HepG2 (cell line): ENCODE results near the gene SESN2.

ENCODE experiments used
- CTCF ChIP-seq: sonication (generic); formaldehyde crosslinking; IDR thresholded peaks from 2 replicates; pipeline ENCODE4 v1.5.0; 2020; ENCODE audit warnings: mild to moderate bottlenecking, missing genetic modification reagents, moderate library complexity
- FOSL1 ChIP-seq: sonication (generic); formaldehyde crosslinking; IDR thresholded peaks from 2 replicates; pipeline ENCODE4 v1.9.0; 2021; ENCODE audit warnings: missing genetic modification reagents, borderline replicate concordance
- FOXM1 ChIP-seq: sonication (generic); formaldehyde crosslinking; IDR thresholded peaks from 2 replicates; pipeline ENCODE4 v1.5.0; 2020; ENCODE audit warnings: missing genetic modification reagents
- KMT2A ChIP-seq: sonication (generic); formaldehyde crosslinking; IDR thresholded peaks from 2 replicates; pipeline ENCODE4 v1.4.0; 2020; ENCODE audit warnings: missing genetic modification reagents
- NFIC ChIP-seq: IDR thresholded peaks from 2 replicates; pipeline ENCODE4 v1.6.1; 2012; ENCODE audit warnings: mild to moderate bottlenecking, low read length, inconsistent platforms
- REST ChIP-seq, 2 experiments: IDR thresholded peaks; 2 replicates each; pipeline ENCODE4 v1.6.1; 2011 to 2012; ENCODE audit warnings: low read length in 2 of 2, borderline replicate concordance in 1 of 2, low read depth in 1 of 2, mild to moderate bottlenecking in 1 of 2, moderate library complexity in 1 of 2
- SRF ChIP-seq: IDR thresholded peaks from 2 replicates; pipeline ENCODE4 v1.6.1; 2011; ENCODE audit warnings: mild to moderate bottlenecking, low read depth, low read length, moderate library complexity
- YY1 ChIP-seq: IDR thresholded peaks from 2 replicates; pipeline ENCODE4 v1.6.1; 2011; ENCODE audit warnings: low read length, low read depth, moderate library complexity, mild to moderate bottlenecking; ENCODE audit not compliant: insufficient read depth, insufficient replicate concordance
- ZBTB1 ChIP-seq: sonication (generic); formaldehyde crosslinking; IDR thresholded peaks from 2 replicates; pipeline ENCODE4 v1.4.0; 2020; ENCODE audit warnings: missing genetic modification reagents, borderline replicate concordance
- ZNF644 ChIP-seq: IDR thresholded peaks from 2 replicates; pipeline ENCODE4 v1.6.1; 2016; ENCODE audit warnings: low read depth
- TF ChIP-seq, protein P1 (sequence below), 2 experiments: fragments of 450-650 bp in 1 of 2; sonication (generic) in 1 of 2; formaldehyde crosslinking in 1 of 2; IDR thresholded peaks; 2 replicates each; pipeline versions ENCODE4 v1.6.1 to v1.8.0; 2016 to 2022; ENCODE audit warnings: antibody characterized with exemption in 1 of 2, mild to moderate bottlenecking in 1 of 2, missing genetic modification reagents in 1 of 2

- TF ChIP-seq REST (IDR thresholded peaks at IDR 0.05; ENCODE audit: borderline replicate concordance in 1 of 2, low read depth in 1 of 2, low read length in 2 of 2) (no peak), CTCF (CRISPR knock-in tag) (no peak), KMT2A (CRISPR knock-in tag) (no peak), ZBTB1 (CRISPR knock-in tag) (no peak), FOSL1 (CRISPR knock-in tag) (no peak), NFIC (no peak), SRF (no peak), YY1 (no peak), ZNF644 (CRISPR knock-in tag) (no peak), FOXM1 (CRISPR knock-in tag) (no peak)
- TF ChIP-seq, protein P1, sequence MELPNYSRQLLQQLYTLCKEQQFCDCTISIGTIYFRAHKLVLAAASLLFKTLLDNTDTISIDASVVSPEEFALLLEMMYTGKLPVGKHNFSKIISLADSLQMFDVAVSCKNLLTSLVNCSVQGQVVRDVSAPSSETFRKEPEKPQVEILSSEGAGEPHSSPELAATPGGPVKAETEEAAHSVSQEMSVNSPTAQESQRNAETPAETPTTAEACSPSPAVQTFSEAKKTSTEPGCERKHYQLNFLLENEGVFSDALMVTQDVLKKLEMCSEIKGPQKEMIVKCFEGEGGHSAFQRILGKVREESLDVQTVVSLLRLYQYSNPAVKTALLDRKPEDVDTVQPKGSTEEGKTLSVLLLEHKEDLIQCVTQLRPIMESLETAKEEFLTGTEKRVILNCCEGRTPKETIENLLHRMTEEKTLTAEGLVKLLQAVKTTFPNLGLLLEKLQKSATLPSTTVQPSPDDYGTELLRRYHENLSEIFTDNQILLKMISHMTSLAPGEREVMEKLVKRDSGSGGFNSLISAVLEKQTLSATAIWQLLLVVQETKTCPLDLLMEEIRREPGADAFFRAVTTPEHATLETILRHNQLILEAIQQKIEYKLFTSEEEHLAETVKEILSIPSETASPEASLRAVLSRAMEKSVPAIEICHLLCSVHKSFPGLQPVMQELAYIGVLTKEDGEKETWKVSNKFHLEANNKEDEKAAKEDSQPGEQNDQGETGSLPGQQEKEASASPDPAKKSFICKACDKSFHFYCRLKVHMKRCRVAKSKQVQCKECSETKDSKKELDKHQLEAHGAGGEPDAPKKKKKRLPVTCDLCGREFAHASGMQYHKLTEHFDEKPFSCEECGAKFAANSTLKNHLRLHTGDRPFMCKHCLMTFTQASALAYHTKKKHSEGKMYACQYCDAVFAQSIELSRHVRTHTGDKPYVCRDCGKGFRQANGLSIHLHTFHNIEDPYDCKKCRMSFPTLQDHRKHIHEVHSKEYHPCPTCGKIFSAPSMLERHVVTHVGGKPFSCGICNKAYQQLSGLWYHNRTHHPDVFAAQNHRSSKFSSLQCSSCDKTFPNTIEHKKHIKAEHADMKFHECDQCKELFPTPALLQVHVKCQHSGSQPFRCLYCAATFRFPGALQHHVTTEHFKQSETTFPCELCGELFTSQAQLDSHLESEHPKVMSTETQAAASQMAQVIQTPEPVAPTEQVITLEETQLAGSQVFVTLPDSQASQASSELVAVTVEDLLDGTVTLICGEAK (IDR thresholded peaks at IDR 0.05) = no peak
- TF ChIP-seq, protein P1 (CRISPR knock-in tag; IDR thresholded peaks at IDR 0.05) = no peak
Measured at GRCh38 chr1:28273216-28273860, 14.0 kb downstream of the SESN2 start.
